ENCODE data around the gene KATNAL1.

GRCh38 chr13:30256713-30257467, 50.5 kb downstream of the KATNAL1 start:
- no peak for TF ChIP-seq POLR2A (IDR thresholded peaks at IDR 0.05; ENCODE audit: low read length)
- no peak for TF ChIP-seq GATA1 (IDR thresholded peaks at IDR 0.05; ENCODE audit: low read depth, low read length)

Data from erythroblast (primary cell).